ENCODE data around the gene PLCG1. TPM values are rescaled to one million over a fixed set of nuclear protein-coding genes. Genes with fewer than 3 reads are reported as not detected.

The PLCG1 gene
- total and polyA plus RNA-seq, 2 donors (not counting 3 experiments of a cell fraction or from before 2014, with no cell fraction given), result 164 to 224 TPM

DNA sequence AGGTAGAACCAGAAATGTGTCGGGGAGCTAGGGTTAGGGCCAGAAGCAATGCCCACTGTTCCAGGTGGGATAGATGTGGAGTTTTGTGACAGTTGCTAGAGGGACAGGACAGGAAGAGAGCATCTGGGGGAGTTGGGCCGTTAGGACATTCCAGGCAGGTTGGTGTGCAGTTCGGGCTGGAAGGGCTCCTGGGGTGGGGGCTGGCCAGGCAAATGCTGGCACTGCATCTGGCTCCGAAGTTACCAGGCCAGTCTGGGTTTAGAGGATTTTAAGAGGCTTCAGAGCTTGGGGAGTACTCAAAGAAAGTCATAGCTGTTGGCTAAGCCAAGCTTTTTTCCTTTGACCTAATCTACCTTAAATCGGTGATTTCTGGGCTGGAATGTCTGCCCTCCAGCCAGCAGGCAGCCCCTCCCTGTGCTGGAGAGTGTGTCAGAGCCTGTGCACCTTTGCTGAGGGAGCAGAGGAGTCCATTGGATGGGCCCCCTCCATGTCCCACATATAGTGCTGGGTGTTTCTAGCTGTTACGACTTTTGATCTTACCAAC lies 20.8 kb downstream of the PLCG1 start:
- H3K27ac ChIP-seq (ENCODE audit: insufficient read depth, low read depth, low read length), result no peak overlapping the region
- H3K9me1 ChIP-seq (replicated peaks; ENCODE audit: control insufficient read depth, extremely low read depth, insufficient read depth, low read length), result no peaks in the 10 kb centered on the region
- peaks cover 7 to 22% of the 10 kb centered on the region in 2 experiments for H3K36me3 ChIP-seq (ENCODE audit: control insufficient read depth in 2 of 2, extremely low read depth in 1 of 2, insufficient read depth in 2 of 2, low read length in 2 of 2)
- BruUV-seq (replicated peaks), result no TSS peak
- H3K4me3 ChIP-seq (replicated peaks in 1 of 3; ENCODE audit: insufficient read depth in 1 of 3, low read depth in 1 of 3, low read length in 3 of 3), result no peak overlapping the region
- H4K20me1 ChIP-seq (replicated peaks; ENCODE audit: control insufficient read depth, extremely low read depth, insufficient read depth, low read length), result peaks cover 3% of the 10 kb centered on the region
- ChIA-PET POLR2A (no interaction called here), CTCF (interaction anchor here (0.8 to 2.8 kb wide), 9 partner anchors 9 to 182 kb away, joined by 3 to 15 read pairs (median 3); partner anchors contain the start of genes LPIN3 and PLCG1)
- peaks cover 6% of the 10 kb centered on the region for H3K4me1 ChIP-seq (ENCODE audit: control insufficient read depth, extremely low read depth, insufficient read depth, low read length)
- intact Hi-C loops (cut with micrococcal nuclease) (no loop called here), dilution Hi-C loops (cut with MboI; ENCODE audit: extremely low pct_ligation_motif_present, low sequenced_read_pairs) (no loop called here)
- TF ChIP-seq POLR2A (IDR thresholded peaks at IDR 0.05; ENCODE audit: low read depth, low read length) (no peak), GATA2 (IDR thresholded peaks at IDR 0.05; ENCODE audit: insufficient read depth, insufficient read length, low read depth, low read length) (no peak), EZH2 (IDR thresholded peaks at IDR 0.05; ENCODE audit: borderline replicate concordance, low read depth, low read length, severe bottlenecking) (no peak), MYC (IDR thresholded peaks at IDR 0.05; ENCODE audit: low read depth, low read length) (no peak), FOS (IDR thresholded peaks at IDR 0.05; ENCODE audit: borderline replicate concordance, insufficient read depth, low read length) (no peak), JUN (IDR thresholded peaks at IDR 0.05; ENCODE audit: borderline replicate concordance, insufficient read depth, insufficient read length, low read depth) (no peak)
- TF ChIP-seq, protein P1, sequence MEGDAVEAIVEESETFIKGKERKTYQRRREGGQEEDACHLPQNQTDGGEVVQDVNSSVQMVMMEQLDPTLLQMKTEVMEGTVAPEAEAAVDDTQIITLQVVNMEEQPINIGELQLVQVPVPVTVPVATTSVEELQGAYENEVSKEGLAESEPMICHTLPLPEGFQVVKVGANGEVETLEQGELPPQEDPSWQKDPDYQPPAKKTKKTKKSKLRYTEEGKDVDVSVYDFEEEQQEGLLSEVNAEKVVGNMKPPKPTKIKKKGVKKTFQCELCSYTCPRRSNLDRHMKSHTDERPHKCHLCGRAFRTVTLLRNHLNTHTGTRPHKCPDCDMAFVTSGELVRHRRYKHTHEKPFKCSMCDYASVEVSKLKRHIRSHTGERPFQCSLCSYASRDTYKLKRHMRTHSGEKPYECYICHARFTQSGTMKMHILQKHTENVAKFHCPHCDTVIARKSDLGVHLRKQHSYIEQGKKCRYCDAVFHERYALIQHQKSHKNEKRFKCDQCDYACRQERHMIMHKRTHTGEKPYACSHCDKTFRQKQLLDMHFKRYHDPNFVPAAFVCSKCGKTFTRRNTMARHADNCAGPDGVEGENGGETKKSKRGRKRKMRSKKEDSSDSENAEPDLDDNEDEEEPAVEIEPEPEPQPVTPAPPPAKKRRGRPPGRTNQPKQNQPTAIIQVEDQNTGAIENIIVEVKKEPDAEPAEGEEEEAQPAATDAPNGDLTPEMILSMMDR (IDR thresholded peaks at IDR 0.05; ENCODE audit: extremely low read depth in 1 of 2, insufficient read depth in 1 of 2, low read depth in 1 of 2, low read length in 2 of 2), result no peak
- TF ChIP-seq, protein P2, sequence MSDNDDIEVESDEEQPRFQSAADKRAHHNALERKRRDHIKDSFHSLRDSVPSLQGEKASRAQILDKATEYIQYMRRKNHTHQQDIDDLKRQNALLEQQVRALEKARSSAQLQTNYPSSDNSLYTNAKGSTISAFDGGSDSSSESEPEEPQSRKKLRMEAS (IDR thresholded peaks at IDR 0.05; ENCODE audit: insufficient read depth, insufficient read length), result no peak
- no peak overlapping the region for H3K9ac ChIP-seq (replicated peaks; ENCODE audit: extremely low read depth, insufficient read depth, low read length)
- FAIRE-seq (no peak), DNase-seq (ENCODE audit: low read depth, low spot score) (no peak)
- H3K27me3 ChIP-seq (ENCODE audit: control insufficient read depth in 2 of 2, insufficient read depth in 2 of 2, low read length in 2 of 2), result no peaks in the 10 kb centered on the region
- no peak overlapping the region for H3K4me2 ChIP-seq (ENCODE audit: insufficient read depth, low read length)
- peaks cover 65% of the 10 kb centered on the region for H3K79me2 ChIP-seq (ENCODE audit: control insufficient read depth, insufficient read depth, low read length)
- no peak overlapping the region for H2AFZ ChIP-seq (ENCODE audit: low read depth, low read length)
- no peaks in the 10 kb centered on the region for H3K9me3 ChIP-seq (replicated peaks; ENCODE audit: control insufficient read depth, insufficient read depth, low read length)

Data from endothelial cell of umbilical vein (primary cell).